HEK293T (cell line): ENCODE data around the gene NEUROD2.

Experiments used
- FOXM1 ChIP-seq: fragments of 450-650 bp; IDR thresholded peaks from 2 replicates; pipeline ENCODE4 v1.6.1; 2017; ENCODE audit warnings: mild to moderate bottlenecking, borderline replicate concordance
- TARDBP ChIP-seq: fragments of 450-650 bp; IDR thresholded peaks from 2 replicates; pipeline ENCODE4 v1.6.1; 2016
- ZNF384 ChIP-seq: fragments of 450-650 bp; IDR thresholded peaks from 2 replicates; pipeline ENCODE4 v1.6.1; 2016

DNA sequence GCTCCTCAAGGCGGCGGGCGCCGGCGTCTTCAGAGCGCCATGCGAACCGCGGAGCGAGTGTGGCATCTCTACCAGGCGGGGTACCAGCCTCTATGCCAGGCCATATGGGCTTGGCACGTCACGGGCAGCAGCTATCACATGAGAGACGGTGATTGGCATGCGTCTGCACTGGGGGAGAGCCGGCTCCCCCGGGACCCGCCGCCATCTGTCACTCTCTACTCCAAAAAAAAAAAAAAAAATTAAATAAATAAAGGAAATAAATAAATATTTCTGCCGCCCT lies at the start of gene NEUROD2:
- TF ChIP-seq TARDBP (no peak), ZNF384 (no peak), FOXM1 (no peak)
